Measurements from ENCODE around the gene FXN. TPM values are rescaled to one million over a fixed set of nuclear protein-coding genes. Genes with fewer than 3 reads are reported as not detected.

Gene FXN
- total RNA-seq, 1 experiment from 2014 or later: 12.0 TPM

DNA sequence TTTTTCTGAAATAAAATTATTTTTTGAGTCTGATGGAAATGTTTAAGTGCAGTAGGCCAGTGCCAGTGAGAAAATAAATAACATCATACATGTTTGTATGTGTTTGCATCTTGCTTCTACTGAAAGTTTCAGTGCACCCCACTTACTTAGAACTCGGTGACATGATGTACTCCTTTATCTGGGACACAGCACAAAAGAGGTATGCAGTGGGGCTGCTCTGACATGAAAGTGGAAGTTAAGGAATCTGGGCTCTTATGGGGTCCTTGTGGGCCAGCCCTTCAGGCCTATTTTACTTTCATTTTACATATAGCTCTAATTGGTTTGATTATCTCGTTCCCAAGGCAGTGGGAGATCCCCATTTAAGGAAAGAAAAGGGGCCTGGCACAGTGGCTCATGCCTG, 39.2 kb downstream of the FXN start:
- intact Hi-C loops (cut with micrococcal nuclease; ENCODE audit: unreplicated experiment): no loop called here
- Histone ChIP-seq H3K36me3 (ENCODE audit: low read depth) (no peaks in the 10 kb centered on the region), H3F3A (ENCODE audit: insufficient read depth, low read depth) (no peaks in the 10 kb centered on the region), H3K9me3 (ENCODE audit: insufficient read depth, low read depth) (no peaks in the 10 kb centered on the region), H3K27ac (no peak overlapping the region), H3K4me2 (no peak overlapping the region), H3K4me1 (replicated peaks; ENCODE audit: insufficient read depth) (peaks cover 5% of the 10 kb centered on the region; the same call in 1 of the 2 replicates), H3K79me2 (ENCODE audit: low read depth) (no peaks in the 10 kb centered on the region), H3K4me3 (no peak overlapping the region), H4K20me1 (ENCODE audit: insufficient read depth) (no peaks in the 10 kb centered on the region), H3K27me3 (ENCODE audit: insufficient read depth, low read depth) (no peaks in the 10 kb centered on the region), H3K9me2 (ENCODE audit: insufficient read depth) (no peaks in the 10 kb centered on the region), H2AFZ (no peak overlapping the region)
- CTCF ChIA-PET: no interaction called here
- POLR2A ChIA-PET (ENCODE audit: unreplicated experiment): interaction anchor here (0.8 kb wide), 1 partner anchor 65 kb away, joined by 11 read pairs; no protein-coding TSS in a partner anchor
- no TSS peak for BruUV-seq (replicated peaks)
- no peak for DNase-seq
- TF ChIP-seq, protein P1, sequence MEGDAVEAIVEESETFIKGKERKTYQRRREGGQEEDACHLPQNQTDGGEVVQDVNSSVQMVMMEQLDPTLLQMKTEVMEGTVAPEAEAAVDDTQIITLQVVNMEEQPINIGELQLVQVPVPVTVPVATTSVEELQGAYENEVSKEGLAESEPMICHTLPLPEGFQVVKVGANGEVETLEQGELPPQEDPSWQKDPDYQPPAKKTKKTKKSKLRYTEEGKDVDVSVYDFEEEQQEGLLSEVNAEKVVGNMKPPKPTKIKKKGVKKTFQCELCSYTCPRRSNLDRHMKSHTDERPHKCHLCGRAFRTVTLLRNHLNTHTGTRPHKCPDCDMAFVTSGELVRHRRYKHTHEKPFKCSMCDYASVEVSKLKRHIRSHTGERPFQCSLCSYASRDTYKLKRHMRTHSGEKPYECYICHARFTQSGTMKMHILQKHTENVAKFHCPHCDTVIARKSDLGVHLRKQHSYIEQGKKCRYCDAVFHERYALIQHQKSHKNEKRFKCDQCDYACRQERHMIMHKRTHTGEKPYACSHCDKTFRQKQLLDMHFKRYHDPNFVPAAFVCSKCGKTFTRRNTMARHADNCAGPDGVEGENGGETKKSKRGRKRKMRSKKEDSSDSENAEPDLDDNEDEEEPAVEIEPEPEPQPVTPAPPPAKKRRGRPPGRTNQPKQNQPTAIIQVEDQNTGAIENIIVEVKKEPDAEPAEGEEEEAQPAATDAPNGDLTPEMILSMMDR (conservative IDR thresholded peaks at IDR 0.05): no peak
- TF ChIP-seq EZH2 (IDR thresholded peaks at IDR 0.05; ENCODE audit: low read depth): no peak

DNA sequence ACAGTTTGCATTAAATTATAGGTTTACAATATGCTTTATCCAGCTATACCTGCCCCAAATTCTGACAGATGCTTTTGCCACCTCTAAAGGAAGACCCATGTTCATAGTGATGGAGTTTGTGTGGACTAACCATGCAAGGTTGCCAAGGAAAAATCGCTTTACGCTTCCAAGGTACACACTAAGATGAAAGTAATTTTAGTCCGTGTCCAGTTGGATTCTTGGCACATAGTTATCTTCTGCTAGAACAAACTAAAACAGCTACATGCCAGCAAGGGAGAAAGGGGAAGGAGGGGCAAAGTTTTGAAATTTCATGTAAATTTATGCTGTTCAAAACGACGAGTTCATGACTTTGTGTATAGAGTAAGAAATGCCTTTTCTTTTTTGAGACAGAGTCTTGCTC, 41.0 kb downstream of the FXN start:
- Histone ChIP-seq H3K4me2 (no peak overlapping the region), H3K9me2 (ENCODE audit: insufficient read depth) (no peaks in the 10 kb centered on the region), H3K9me3 (ENCODE audit: insufficient read depth, low read depth) (no peaks in the 10 kb centered on the region), H3F3A (ENCODE audit: insufficient read depth, low read depth) (no peaks in the 10 kb centered on the region), H4K20me1 (ENCODE audit: insufficient read depth) (no peaks in the 10 kb centered on the region), H2AFZ (no peak overlapping the region), H3K27me3 (ENCODE audit: insufficient read depth, low read depth) (no peaks in the 10 kb centered on the region), H3K36me3 (ENCODE audit: low read depth) (no peaks in the 10 kb centered on the region), H3K27ac (no peak overlapping the region), H3K4me1 (replicated peaks; ENCODE audit: insufficient read depth) (peaks cover 5% of the 10 kb centered on the region; the same call in 1 of the 2 replicates), H3K4me3 (no peak overlapping the region), H3K79me2 (ENCODE audit: low read depth) (no peaks in the 10 kb centered on the region)
- BruUV-seq (replicated peaks): no TSS peak
- intact Hi-C loops (cut with micrococcal nuclease; ENCODE audit: unreplicated experiment): no loop called here
- DNase-seq: no peak
- CTCF ChIA-PET: no interaction called here
- POLR2A ChIA-PET (ENCODE audit: unreplicated experiment): no interaction called here
- TF ChIP-seq EZH2 (IDR thresholded peaks at IDR 0.05; ENCODE audit: low read depth): no peak
- TF ChIP-seq, protein P1 (conservative IDR thresholded peaks at IDR 0.05): no peak

DNA sequence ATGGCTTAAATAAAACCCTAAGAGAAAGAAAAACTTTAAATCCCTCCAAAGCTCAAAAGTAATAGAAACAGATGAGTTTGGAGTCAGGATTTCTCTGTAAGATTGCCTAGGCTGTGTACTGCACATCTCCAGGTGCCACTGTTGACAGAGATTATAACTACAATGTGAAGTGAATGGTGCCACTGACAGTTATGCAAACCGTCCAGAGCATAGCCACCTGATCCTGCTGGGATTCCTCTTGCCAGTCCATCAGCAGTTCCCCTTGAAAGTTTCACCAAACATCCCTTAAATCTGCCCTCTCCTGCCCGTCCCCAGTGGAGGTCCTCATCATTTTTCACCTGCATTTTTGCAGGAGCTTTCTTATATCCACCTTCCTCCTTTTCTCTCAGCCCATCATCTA, 42.5 kb downstream of the FXN start:
- Histone ChIP-seq H3F3A (ENCODE audit: insufficient read depth, low read depth) (no peaks in the 10 kb centered on the region), H4K20me1 (ENCODE audit: insufficient read depth) (no peaks in the 10 kb centered on the region), H3K36me3 (ENCODE audit: low read depth) (no peaks in the 10 kb centered on the region), H3K4me3 (no peak overlapping the region), H3K27me3 (ENCODE audit: insufficient read depth, low read depth) (no peaks in the 10 kb centered on the region), H3K4me1 (replicated peaks; ENCODE audit: insufficient read depth) (peaks cover 5% of the 10 kb centered on the region; the same call in 1 of the 2 replicates), H3K4me2 (no peak overlapping the region), H3K9me2 (ENCODE audit: insufficient read depth) (no peaks in the 10 kb centered on the region), H3K79me2 (ENCODE audit: low read depth) (no peaks in the 10 kb centered on the region), H3K9me3 (ENCODE audit: insufficient read depth, low read depth) (no peaks in the 10 kb centered on the region), H3K27ac (no peak overlapping the region), H2AFZ (no peak overlapping the region)
- intact Hi-C loops (cut with micrococcal nuclease; ENCODE audit: unreplicated experiment): no loop called here
- DNase-seq: no peak
- no TSS peak for BruUV-seq (replicated peaks)
- TF ChIP-seq, protein P1 (conservative IDR thresholded peaks at IDR 0.05): no peak
- no peak for TF ChIP-seq EZH2 (IDR thresholded peaks at IDR 0.05; ENCODE audit: low read depth)
- ChIA-PET CTCF (no interaction called here), POLR2A (ENCODE audit: unreplicated experiment) (no interaction called here)

Data from PC-9 (cell line).